HL-60 (cell line): ENCODE data around the gene BRF1.

ENCODE experiments used
- CTCF ChIP-seq: IDR thresholded peaks from one replicate; pipeline ENCODE4 v1.5.1; 2011; ENCODE audit warnings: low read length, control low read depth, inconsistent platforms; ENCODE audit not compliant: insufficient read depth
- POLR2AphosphoS5 ChIP-seq: IDR thresholded peaks from 2 replicates; pipeline ENCODE4 v1.6.1; 2012; ENCODE audit warnings: low read depth

- TF ChIP-seq CTCF (no peak), POLR2AphosphoS5 (no peak)
Measured at GRCh38 chr14:105271224-105271890, 29.4 kb downstream of the BRF1 start.
